H9 (cell line): ENCODE measurements around the gene MIPEP. TPM values are rescaled to one million over a fixed set of nuclear protein-coding genes. Genes with fewer than 3 reads are reported as not detected.

Source experiments
- DNase-seq: peaks from one replicate; pipeline ENCODE4 v3.0.0-alpha.2; 2017
- H2AFZ ChIP-seq: one replicate; pipeline ENCODE4 v1.6.1; 2013; ENCODE audit warnings: mild to moderate bottlenecking, low read length, control low read depth, moderate library complexity
- H2AK5ac ChIP-seq: 2 replicates; pipeline ENCODE4 v1.6.1; 2013; ENCODE audit warnings: low read length, control low read depth, mixed read lengths; ENCODE audit not compliant: insufficient read length
- H2BK120ac ChIP-seq: one replicate; pipeline ENCODE4 v1.6.1; 2013; ENCODE audit warnings: low read depth, mild to moderate bottlenecking, low read length, control low read depth, inconsistent platforms; ENCODE audit not compliant: poor library complexity, severe bottlenecking
- H2BK12ac ChIP-seq: 2 replicates; pipeline ENCODE4 v1.6.1; 2013; ENCODE audit warnings: low read length, control low read depth, mixed read lengths, low read depth; ENCODE audit not compliant: insufficient read length
- H2BK15ac ChIP-seq: 2 replicates; pipeline ENCODE4 v1.6.1; 2013; ENCODE audit warnings: low read depth, low read length, control low read depth
- H2BK20ac ChIP-seq: one replicate; pipeline ENCODE4 v1.6.1; 2013; ENCODE audit warnings: low read depth, mild to moderate bottlenecking, low read length, control low read depth, inconsistent platforms; ENCODE audit not compliant: poor library complexity, severe bottlenecking
- H2BK5ac ChIP-seq: 2 replicates; pipeline ENCODE4 v1.6.1; 2013; ENCODE audit warnings: low read length, control low read depth, mixed read lengths; ENCODE audit not compliant: insufficient read length
- H3K14ac ChIP-seq: 2 replicates; pipeline ENCODE4 v1.6.1; 2013; ENCODE audit warnings: low read length, control low read depth; ENCODE audit not compliant: insufficient read depth
- H3K18ac ChIP-seq: 2 replicates; pipeline ENCODE4 v1.6.1; 2013; ENCODE audit warnings: low read depth, mild to moderate bottlenecking, mixed read lengths, low read length, control low read depth; ENCODE audit not compliant: insufficient read length
- H3K23ac ChIP-seq: 2 replicates; pipeline ENCODE4 v1.6.1; 2013; ENCODE audit warnings: low read length, control low read depth, mixed read lengths, low read depth; ENCODE audit not compliant: insufficient read length
- H3K23me2 ChIP-seq: 2 replicates; pipeline ENCODE4 v1.6.1; 2013; ENCODE audit warnings: low read depth, mild to moderate bottlenecking, mixed read lengths, low read length, control low read depth; ENCODE audit not compliant: insufficient read length, poor library complexity, severe bottlenecking
- H3K27ac ChIP-seq: 2 replicates; pipeline ENCODE4 v1.5.1; 2013; ENCODE audit warnings: low read length, control low read depth, mixed read lengths, low read depth; ENCODE audit not compliant: insufficient read length
- H3K27me3 ChIP-seq: 2 replicates; pipeline ENCODE4 v1.6.1; 2013; ENCODE audit warnings: low read length, control low read depth, inconsistent platforms; ENCODE audit not compliant: insufficient read depth
- H3K4ac ChIP-seq: 2 replicates; pipeline ENCODE4 v1.6.1; 2013; ENCODE audit warnings: low read depth, mild to moderate bottlenecking, control low read depth, inconsistent platforms, low read length, moderate library complexity
- H3K4me1 ChIP-seq: 2 replicates; pipeline ENCODE4 v1.6.1; 2013; ENCODE audit warnings: low read length, control low read depth, inconsistent platforms; ENCODE audit not compliant: insufficient read depth
- H3K4me2 ChIP-seq: 2 replicates; pipeline ENCODE4 v1.6.1; 2013; ENCODE audit warnings: low read length, control low read depth, mixed read lengths; ENCODE audit not compliant: insufficient read length, insufficient read depth
- H3K56ac ChIP-seq: 2 replicates; pipeline ENCODE4 v1.6.1; 2013; ENCODE audit warnings: low read depth, mild to moderate bottlenecking, mixed read lengths, low read length, control low read depth; ENCODE audit not compliant: insufficient read length
- H3K79me1 ChIP-seq: 2 replicates; pipeline ENCODE4 v1.6.1; 2013; ENCODE audit warnings: low read depth, mild to moderate bottlenecking, moderate library complexity, low read length, control low read depth, inconsistent platforms; ENCODE audit not compliant: insufficient read depth, poor library complexity, severe bottlenecking
- H3K79me2 ChIP-seq: 2 replicates; pipeline ENCODE4 v1.6.1; 2013; ENCODE audit warnings: low read length, control low read depth, inconsistent platforms; ENCODE audit not compliant: insufficient read depth
- H3K9ac ChIP-seq: 2 replicates; pipeline ENCODE4 v1.6.1; 2013; ENCODE audit warnings: low read length, control low read depth, mixed read lengths; ENCODE audit not compliant: insufficient read length; ENCODE audit errors: extremely low read depth
- H3K9me3 ChIP-seq: one replicate; pipeline ENCODE4 v1.6.1; 2013; ENCODE audit warnings: low read depth, low read length, inconsistent platforms; ENCODE audit not compliant: control insufficient read depth
- H3T11ph ChIP-seq: one replicate; pipeline ENCODE4 v1.6.1; 2013; ENCODE audit warnings: mild to moderate bottlenecking, low read length, control low read depth, inconsistent platforms
- H4K20me1 ChIP-seq: one replicate; pipeline ENCODE4 v1.6.1; 2013; ENCODE audit not compliant: control insufficient read depth, insufficient read length, insufficient read depth
- H4K5ac ChIP-seq: 2 replicates; pipeline ENCODE4 v1.6.1; 2013; ENCODE audit warnings: low read depth, mild to moderate bottlenecking, mixed read lengths, low read length, control low read depth; ENCODE audit not compliant: insufficient read length
- H4K8ac ChIP-seq: replicated peaks from 2 replicates; pipeline ENCODE4 v1.6.1; 2013; ENCODE audit warnings: low read length, control low read depth, mixed read lengths, low read depth; ENCODE audit not compliant: insufficient read length
- H4K91ac ChIP-seq: 2 replicates; pipeline ENCODE4 v1.6.1; 2013; ENCODE audit warnings: low read depth, mild to moderate bottlenecking, moderate library complexity, mixed read lengths, low read length, control low read depth; ENCODE audit not compliant: insufficient read length
- H3K27ac Mint-ChIP-seq, 3 experiments: 2 replicates in 2 of 3; 3 replicates in 1 of 3; pipeline ENCODE4 v1.8.0; 2020 to 2021; ENCODE audit warnings: mixed read lengths in 3 of 3, mild to moderate bottlenecking in 1 of 3, moderate library complexity in 1 of 3
- H3K27me3 Mint-ChIP-seq: 2 replicates; pipeline ENCODE4 v1.8.0; 2021; ENCODE audit warnings: low read depth, mild to moderate bottlenecking, moderate library complexity, mixed read lengths
- H3K36me3 Mint-ChIP-seq, 3 experiments: 2 replicates in 2 of 3; 3 replicates in 1 of 3; pipeline ENCODE4 v1.8.0; 2020 to 2021; ENCODE audit warnings: low read depth in 3 of 3, mixed read lengths in 3 of 3; ENCODE audit not compliant: insufficient read depth in 1 of 3
- H3K4me1 Mint-ChIP-seq, 2 experiments: 2 replicates each; pipeline ENCODE4 v1.8.0; 2020; ENCODE audit warnings: mixed read lengths in 2 of 2
- H3K4me3 Mint-ChIP-seq, 2 experiments: 2 replicates in 1 of 2; 3 replicates in 1 of 2; pipeline ENCODE4 v1.8.0; 2020 to 2021; ENCODE audit warnings: mild to moderate bottlenecking in 2 of 2, mixed read lengths in 2 of 2, moderate library complexity in 1 of 2
- H3K9me3 Mint-ChIP-seq, 2 experiments: 2 replicates in 1 of 2; 3 replicates in 1 of 2; pipeline ENCODE4 v1.8.0; 2020; ENCODE audit warnings: mild to moderate bottlenecking in 2 of 2, mixed read lengths in 2 of 2, moderate library complexity in 1 of 2
- WGBS: extraction: QIAGEN DNeasy Blood & Tissue Kit; methylation state at CpG from one replicate; pipeline ENCODE4 v1.1.7; 2013; ENCODE audit warnings: missing lambda C conversion rate, low lambda C conversion rate, mixed read lengths; ENCODE audit not compliant: insufficient read length; ENCODE audit errors: extremely low coverage; 5-methylcytosine and 5-hydroxymethylcytosine counted together
- total RNA-seq: library from RNA; stranded (reverse); gene quantifications from 2 replicates; pipeline ENCODE4 v1.2.1, GENCODE V29; 2021
- TF ChIP-seq, protein P1 (sequence below): fragments of 200-600 bp; sonication (generic); conservative IDR thresholded peaks from 3 replicates; pipeline ENCODE4 v1.8.0; 2021; ENCODE audit warnings: antibody characterized with exemption, mild to moderate bottlenecking

MIPEP gene
- total RNA-seq, 1 experiment from 2014 or later = 18.5 TPM

DNA sequence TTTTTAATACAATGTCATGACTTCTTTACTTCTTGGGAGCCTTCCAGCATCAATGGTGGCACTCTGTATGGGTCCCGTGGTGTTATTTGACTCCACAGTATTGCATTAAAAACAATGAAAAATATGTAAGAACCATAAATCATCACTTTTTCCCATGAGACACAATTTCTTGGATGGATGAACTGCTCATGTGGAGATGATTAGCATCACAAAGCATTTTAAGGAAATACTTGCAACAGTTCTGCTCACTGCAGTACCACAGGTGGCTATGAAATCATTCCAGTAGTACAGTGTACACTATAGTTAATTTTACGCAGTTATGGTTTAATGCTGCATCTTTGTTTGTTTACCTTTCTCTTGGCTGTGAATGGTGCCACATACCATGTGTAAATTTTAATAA lies 45.3 kb upstream of the MIPEP start:
- H2BK120ac ChIP-seq = no peak overlapping the region
- no peak overlapping the region for H3K9ac ChIP-seq
- H3K4me2 ChIP-seq = no peak overlapping the region
- peaks cover 4 to 20% (median 8%) of the 10 kb centered on the region in 3 experiments; a peak in 6 of 7 replicates for H3K36me3 Mint-ChIP-seq
- H3K27me3 Mint-ChIP-seq = peaks cover 10% of the 10 kb centered on the region; the same call in 1 of the 2 replicates
- H3K9me3 Mint-ChIP-seq = peaks cover 17 to 20% of the 10 kb centered on the region in 2 experiments; a peak in 4 of 5 replicates
- no peaks in the 10 kb centered on the region for H3K9me3 ChIP-seq
- no peaks in the 10 kb centered on the region; a peak in 1 of 4 replicates for H3K4me1 Mint-ChIP-seq
- H4K5ac ChIP-seq = no peak overlapping the region
- H3K56ac ChIP-seq = no peak overlapping the region
- H3K23ac ChIP-seq = no peak overlapping the region
- no peak overlapping the region for H3K18ac ChIP-seq
- H2BK20ac ChIP-seq = no peak overlapping the region
- H2AK5ac ChIP-seq = no peak overlapping the region
- DNase-seq = no peak
- H3K27ac Mint-ChIP-seq = no peak overlapping the region
- no peak overlapping the region for H3T11ph ChIP-seq
- no peak overlapping the region for H2BK5ac ChIP-seq
- WGBS = no CpG with 5 or more reads among the region's 2 CpGs
- H3K4me1 ChIP-seq = no peaks in the 10 kb centered on the region
- no peak overlapping the region for H4K8ac ChIP-seq
- no peaks in the 10 kb centered on the region for H3K23me2 ChIP-seq
- no peak overlapping the region for H3K4me3 Mint-ChIP-seq
- H2BK15ac ChIP-seq = no peak overlapping the region
- H2AFZ ChIP-seq = no peak overlapping the region
- no peak overlapping the region for H4K91ac ChIP-seq
- H3K4ac ChIP-seq = no peak overlapping the region
- H3K27ac ChIP-seq = no peak overlapping the region
- TF ChIP-seq, protein P1, sequence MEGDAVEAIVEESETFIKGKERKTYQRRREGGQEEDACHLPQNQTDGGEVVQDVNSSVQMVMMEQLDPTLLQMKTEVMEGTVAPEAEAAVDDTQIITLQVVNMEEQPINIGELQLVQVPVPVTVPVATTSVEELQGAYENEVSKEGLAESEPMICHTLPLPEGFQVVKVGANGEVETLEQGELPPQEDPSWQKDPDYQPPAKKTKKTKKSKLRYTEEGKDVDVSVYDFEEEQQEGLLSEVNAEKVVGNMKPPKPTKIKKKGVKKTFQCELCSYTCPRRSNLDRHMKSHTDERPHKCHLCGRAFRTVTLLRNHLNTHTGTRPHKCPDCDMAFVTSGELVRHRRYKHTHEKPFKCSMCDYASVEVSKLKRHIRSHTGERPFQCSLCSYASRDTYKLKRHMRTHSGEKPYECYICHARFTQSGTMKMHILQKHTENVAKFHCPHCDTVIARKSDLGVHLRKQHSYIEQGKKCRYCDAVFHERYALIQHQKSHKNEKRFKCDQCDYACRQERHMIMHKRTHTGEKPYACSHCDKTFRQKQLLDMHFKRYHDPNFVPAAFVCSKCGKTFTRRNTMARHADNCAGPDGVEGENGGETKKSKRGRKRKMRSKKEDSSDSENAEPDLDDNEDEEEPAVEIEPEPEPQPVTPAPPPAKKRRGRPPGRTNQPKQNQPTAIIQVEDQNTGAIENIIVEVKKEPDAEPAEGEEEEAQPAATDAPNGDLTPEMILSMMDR = no peak
- H4K20me1 ChIP-seq = no peaks in the 10 kb centered on the region
- H3K79me1 ChIP-seq = no peaks in the 10 kb centered on the region
- H3K79me2 ChIP-seq = no peaks in the 10 kb centered on the region
- no peak overlapping the region for H3K14ac ChIP-seq
- no peak overlapping the region for H2BK12ac ChIP-seq
- no peaks in the 10 kb centered on the region for H3K27me3 ChIP-seq
